Measurements from ENCODE around the gene SEMA5A.

DNA sequence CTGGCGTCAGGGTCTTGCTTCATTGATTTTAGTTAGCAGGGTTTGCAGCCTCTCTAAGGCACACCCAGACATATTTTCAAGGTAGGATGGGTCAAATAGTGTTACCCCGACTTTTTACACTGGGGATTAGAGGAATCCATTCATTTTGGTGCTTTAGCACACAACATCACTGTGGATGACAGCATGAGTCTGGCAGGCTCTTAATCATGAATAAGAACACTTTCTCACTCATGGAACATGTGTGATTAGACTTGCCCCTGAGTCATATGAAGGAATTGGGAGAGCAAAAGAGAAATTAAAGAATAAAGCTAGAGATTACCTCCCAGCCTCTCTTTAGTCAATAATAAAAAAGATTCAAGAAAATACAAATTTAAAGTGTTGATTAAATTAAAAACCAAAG is 175.6 kb downstream of the SEMA5A start:
- TF ChIP-seq CTCF (IDR thresholded peaks at IDR 0.05): no peak
- no peak for TF ChIP-seq EP300 (IDR thresholded peaks at IDR 0.05; ENCODE audit: low read depth)
- no peak for TF ChIP-seq POLR2A (IDR thresholded peaks at IDR 0.05)
